GM21825 (cell line): ENCODE measurements around the gene ERCC4.
"Not testable (repeated sequence)": the region's sequence is repeated elsewhere in the genome, so short reads cannot be mapped to it uniquely, and the experiment has no call there.

ENCODE experiments used
- ATAC-seq: cut with Tn5 transposase; IDR thresholded peaks from one replicate; pipeline ENCODE4 v1.9.1; 2021; ENCODE audit warnings: mild to moderate bottlenecking, moderate library complexity; ENCODE audit not compliant: unreplicated experiment

Gene ERCC4

DNA sequence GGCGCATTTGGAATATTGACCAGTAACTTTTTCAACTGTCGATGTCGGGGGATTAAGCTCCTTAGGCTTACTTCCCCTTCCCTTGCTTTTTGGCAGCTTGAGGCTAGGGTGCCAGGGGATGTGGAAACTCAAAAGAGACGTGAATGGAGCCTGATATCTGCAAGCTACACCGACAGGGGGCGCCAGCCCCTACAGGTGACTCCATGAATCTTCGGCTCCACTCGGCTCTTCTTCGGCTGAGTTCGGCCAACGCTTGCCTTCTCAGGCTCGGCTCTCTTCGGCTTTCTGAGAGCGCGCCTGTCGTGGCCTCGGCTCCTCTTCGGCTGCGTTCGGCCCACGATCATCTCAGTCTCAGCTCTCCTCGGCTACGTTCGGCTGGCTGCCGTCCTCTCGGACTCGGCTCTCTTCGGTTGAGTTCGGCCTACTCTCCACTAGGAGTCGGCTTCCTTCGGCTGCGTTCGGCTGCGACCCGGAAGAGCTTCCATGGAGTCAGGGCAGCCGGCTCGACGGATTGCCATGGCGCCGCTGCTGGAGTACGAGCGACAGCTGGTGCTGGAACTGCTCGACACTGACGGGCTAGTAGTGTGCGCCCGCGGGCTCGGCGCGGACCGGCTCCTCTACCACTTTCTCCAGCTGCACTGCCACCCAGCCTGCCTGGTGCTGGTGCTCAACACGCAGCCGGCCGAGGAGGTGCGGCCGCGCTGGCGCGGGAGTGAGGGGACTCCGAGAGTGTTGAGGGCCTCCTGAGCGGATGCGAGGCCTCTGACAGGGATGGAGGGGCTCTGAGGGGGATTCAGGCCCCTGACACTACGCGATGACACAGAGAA lies at the start of gene ERCC4:
Gene ERCC4 (plus strand): TSS at position 472 of the 827 bp plus-strand sequence. CDS start 12 bp downstream, at position 484.
- peak; percentile 97 for ATAC-seq

DNA sequence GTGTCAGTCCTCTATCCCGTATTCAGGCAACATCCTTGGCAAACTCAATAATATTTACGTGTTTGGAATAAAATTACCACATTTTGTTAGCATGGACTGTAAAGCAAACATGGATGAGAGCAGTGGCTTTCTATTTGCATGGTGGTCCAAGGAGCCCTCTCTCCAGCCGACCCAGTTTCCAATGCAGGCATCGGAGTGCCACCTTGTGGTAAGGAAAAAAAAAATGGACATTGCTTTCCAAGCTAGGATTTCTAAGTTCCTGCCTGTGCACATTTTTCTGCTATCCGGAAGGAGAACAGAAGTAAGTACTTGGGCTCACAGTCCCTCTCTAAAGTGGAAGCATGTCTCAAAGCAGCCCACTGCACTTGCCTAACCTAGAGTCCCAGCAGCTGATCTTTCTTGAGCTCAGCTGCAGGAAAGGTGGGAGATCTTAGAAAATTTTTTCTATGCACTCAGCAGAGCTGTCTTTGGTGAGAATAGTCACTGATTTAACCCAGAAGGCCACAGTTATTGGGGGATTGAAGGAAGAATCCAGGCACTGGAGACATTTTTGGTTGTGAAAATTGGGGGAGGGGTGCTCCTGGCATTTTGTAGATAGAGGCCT lies 46.0 kb upstream of the ERCC4 start:
- ATAC-seq: no peak

DNA sequence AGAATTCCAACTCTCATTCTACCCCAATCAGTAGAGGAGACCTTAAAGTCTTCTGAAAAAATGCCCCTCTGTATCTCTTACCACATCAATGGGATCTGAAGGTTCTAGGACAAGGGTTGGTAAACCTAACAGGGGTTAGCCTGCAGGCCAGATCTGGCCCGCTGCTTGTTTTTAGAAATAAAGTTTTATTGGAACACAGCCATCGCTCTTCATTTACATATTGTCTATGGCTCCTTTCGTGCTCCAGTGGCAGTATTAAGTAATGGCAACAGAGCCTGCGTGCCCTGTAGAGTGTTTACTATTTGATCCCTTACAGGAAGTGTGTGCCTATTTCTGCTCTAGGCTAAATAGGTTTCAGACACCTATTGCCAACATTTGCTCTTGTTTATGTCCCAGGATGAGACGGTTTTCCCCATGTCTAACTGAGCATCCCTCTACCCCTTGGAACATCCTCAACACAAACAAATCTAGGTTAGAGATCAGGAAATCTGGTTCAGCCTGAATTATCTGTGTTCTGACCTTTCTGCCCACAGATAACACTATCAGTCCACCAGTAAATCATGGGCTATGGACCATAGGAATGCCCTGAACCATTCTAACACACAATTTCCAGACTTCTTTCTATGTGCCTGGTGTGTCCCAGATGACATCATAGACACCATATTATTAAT lies 44.2 kb upstream of the ERCC4 start:
- ATAC-seq: no peak

DNA sequence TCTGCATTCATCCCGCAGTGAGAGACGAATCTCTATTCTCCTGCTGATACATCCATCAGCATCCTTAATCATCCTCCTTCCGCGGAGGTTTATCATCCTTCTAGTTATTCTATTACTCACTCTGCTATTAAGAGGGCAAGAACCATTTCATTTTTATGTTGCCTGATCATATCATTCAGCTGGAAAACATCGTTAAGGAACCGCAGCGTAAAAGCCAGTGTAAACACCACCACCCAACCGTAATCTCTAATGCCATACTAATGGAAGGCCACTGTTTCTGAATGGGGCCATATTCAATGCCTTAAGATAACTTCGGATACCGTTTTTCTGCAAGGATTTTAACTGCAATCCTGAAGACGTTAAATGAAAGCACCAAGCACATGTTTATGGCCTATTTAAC lies 36.7 kb upstream of the ERCC4 start:
- no peak for ATAC-seq

DNA sequence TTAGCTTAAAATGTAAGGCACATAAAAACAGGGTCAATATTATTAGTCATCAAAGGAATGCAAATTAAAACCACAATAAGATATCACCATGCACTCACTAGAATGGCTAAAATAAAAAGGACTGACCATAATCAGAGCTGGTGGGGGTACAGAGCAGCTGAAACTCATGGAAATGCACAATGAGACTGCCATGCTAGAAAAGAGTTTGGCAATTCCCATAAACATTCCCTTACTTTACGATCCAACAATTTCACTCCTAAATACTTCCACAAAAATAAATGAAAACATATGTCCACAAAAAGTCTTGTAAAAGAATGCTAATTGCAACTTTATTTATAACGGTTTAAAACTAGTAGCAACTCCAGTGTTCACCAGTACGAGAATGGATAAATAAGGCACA lies 36.1 kb upstream of the ERCC4 start:
- no peak for ATAC-seq

DNA sequence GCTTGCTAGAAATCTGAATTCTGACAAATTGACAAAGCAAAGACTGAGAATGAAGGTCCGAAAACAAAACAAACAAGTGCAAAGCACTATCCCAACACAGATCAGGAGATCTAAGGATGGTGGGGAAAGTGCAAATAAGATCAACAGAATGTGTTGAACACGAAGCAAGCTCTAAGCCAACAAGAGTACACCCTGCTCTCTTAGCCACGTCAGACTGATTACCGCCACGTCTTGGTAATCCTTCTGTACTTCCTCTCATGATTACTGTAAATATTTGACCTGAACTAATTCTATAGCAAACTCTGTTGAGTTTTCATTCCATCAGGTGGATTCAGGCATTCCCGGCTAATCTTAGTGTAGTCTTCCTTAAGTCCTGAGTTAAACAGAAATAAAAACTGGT lies 34.3 kb upstream of the ERCC4 start:
- ATAC-seq: no peak

DNA sequence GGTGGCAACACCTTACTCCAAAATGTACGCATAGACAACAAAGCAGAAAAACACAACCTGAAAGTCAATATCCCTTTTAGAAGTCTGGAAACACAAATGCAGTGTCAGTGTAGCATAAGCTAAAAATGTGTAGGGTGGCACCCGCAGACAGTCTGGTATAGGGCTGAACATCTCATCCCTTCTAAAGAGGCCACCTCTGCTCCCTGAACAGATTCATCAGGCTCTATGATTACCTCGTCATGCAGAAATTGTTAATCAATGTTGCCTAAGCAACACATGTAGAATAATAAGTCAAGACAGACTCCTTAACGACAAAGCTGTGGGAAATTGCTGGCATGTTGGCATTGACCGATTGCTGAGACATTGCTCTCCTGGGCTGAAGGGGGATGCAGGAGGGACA lies 33.3 kb upstream of the ERCC4 start:
- ATAC-seq: no peak

DNA sequence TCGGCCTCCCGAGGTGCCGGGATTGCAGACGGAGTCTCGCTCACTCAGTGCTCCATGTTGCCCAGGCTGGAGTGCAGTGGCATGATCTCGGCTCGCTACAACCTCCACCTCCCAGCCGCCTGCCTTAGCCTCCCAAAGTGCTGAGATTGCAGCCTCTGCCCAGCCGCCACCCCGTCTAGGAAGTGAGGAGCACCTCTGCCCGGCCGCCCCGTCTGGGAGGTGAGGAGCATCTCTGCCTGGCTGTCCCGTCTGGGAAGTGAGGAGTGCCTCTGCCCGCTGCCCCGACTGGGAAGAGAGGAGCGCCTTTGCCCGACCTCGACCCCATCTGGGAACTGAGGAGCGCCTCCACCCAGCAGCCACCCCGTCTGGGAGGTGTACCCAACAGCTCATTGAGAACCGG lies 30.6 kb upstream of the ERCC4 start:
- ATAC-seq: not testable (repeated sequence)

DNA sequence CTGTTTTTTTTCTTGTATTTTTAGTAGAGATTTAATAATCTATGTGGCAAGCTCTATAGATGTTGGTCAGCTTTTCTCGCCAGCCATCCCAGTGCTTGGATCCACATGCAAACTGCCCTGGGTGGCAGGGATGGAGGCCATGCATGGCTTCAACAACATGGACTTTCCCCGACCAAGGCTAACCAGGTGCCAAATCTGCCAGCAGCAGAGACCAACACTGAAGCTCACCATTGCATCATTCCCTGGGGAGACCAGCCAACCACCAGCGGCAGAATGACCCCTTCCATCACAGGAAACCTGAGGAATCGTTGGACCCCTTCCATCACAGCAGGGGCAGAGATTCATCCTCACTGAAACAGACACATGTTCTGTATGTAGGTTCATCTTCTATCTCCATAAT lies 27.7 kb upstream of the ERCC4 start:
- ATAC-seq: no peak

DNA sequence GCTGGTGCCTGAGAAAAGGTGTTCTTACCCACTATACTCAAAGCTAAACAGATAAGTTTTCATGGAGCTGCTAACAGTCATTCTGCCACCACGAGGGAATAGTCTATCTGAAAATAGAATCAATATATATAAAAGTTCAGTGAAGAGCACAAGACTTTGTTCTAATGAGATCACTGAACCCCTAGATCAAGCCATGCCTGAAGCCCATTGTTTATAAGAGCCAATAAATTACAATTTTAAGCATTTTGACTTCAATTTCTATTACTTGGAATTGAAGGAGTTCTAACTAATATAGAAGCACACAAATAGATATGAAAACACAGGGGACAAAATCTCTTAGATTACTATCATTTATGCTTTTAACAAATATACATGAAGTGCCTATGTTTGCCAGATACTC lies 24.4 kb upstream of the ERCC4 start:
- no peak for ATAC-seq

DNA sequence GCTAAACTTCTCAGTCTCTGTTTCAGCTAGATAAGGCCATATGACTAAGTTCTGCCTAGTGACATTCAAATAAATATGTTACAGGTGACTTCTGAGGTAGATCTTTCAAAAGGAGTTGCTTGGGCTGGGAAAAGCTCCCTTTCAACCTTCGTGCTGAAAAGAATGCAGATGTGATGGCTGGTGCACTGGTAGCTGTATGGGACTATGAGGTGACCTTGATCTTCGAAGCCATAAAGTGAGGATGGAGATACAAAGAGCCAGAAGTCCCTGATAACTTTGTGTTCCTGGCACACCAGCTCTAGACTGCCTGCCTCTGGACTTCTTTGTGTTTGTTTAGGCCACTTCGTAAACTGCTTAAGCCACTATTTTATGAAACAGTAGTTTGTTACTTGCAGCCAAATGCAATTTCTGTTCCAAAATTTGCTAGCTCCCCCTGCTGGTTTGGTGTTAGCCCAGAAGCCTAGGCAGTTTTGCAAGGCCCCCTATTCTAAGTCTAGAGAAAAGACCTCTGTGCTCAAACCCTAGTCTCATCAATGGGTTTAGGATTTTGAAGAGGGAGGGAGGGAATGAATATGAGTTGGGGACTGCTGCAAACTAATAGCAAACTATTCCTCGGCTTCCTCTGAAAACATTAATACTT lies 23.3 kb upstream of the ERCC4 start:
- ATAC-seq: no peak

DNA sequence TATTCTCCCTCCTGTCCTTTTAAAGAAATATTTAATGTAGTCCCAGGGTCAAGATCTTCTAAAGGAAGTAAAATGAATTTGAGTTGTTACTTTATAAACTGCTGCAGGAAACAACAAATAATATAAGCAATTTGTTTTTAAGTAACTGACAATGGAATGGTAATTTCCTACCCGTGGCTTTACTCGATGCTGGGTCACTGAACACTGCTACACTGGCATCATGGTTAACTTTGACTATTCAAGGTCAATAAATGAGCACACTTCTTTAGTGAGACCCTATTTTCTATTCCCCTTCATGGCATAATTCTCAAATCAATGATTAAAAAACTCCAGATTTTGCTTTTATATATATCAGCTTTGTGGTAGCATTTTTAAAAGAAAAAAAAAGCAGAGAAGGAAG lies 22.1 kb upstream of the ERCC4 start:
- ATAC-seq: no peak

DNA sequence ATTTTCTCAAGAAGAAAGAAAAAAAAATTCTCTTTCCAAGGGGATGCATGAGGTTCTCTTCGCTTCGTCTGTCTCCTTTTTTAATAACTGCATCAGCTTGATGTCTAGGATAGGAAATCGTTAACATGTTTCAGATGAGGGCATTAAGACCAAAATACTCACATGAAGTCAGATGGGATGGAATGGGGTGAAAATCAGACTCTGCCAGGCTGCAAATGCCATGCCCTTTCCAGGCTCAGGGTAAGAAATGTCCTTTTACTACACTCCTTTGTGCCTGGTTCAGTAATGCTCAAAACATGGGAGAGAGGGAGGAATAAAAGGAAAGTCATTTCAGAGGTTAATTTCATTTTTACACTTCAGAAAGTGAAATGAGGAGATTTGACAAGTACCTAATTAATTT lies 21.7 kb upstream of the ERCC4 start:
- no peak for ATAC-seq

DNA sequence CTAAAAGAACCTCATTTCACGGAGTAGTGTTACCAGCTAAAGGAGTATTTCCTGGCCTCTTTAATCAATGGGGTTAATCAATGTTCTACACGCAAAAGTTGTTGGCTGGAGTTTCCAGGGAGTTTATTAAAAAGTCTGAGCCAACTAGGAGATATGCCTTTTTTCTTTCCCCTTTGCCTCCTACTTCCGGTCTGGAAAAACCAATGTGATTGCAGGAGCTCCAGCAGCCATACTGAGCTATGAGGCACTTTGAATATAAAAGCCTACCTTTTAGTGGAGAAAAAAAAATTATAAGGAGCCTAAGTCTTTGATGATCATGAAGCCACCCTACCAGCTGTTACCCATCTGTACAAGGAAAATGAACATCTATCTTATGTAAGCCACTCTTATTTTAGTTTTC lies 17.9 kb upstream of the ERCC4 start:
- no peak for ATAC-seq

DNA sequence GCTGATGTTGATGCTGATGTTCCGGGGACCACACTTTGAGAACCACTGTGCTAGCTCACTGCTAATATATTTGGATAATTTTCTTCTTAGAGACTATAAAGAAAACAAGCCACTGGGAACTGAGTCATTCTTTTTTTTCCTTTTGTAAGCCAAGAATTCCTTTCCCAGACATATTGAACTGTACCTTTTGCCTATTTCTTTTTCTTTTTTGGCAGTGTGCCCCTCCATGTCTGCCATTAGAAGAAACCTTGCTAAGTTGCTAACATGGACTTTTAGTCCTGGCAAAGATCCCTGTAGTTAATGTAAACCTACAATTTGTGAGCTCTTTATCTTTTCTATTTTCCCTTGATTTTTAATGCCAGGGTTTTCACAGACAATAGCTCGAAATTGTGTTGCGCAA lies 17.3 kb upstream of the ERCC4 start:
- no peak for ATAC-seq

DNA sequence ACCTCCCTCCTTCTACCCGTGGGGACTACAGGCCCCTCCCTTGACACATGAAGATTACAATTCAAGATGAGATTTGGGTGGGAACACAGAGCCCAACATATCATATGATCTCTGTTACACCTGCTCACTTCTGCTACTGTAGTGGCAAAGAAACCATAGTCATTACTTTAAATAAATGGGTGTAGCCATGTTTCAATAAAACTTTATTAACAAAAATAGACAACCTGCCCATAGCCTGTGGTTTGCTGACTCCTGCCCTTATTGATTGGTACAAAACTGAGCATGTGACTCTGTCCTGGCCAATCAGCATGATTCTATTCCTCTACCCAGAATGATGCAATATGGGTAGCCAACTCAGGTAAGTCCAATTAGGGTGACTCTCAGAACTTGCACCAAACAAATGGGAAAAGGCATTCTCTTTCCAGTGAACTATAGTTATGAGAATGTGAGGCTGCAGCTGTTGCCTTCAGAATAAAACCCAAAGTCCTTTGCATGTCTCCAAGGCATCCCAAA lies 15.7 kb upstream of the ERCC4 start:
- no peak for ATAC-seq

DNA sequence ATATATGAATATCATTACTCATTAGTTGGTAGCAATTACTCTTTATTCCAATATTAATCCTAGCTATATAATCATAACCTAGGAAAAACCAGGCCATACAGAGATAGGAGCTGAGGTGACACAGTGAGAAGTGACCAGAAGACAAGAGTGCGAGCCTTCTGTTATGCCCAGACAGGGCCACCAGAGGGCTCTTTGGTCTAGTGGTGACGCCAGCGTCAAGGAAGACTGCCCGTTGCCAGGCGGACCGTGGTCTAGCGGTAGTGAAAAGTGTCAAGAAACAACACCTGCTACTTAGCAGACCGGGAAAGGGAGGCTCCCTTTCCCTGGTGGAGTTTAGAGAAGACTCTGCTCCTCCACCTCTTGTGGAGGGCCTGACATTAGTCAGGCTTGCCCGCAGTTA lies 15.1 kb upstream of the ERCC4 start:
- not testable (repeated sequence) for ATAC-seq

DNA sequence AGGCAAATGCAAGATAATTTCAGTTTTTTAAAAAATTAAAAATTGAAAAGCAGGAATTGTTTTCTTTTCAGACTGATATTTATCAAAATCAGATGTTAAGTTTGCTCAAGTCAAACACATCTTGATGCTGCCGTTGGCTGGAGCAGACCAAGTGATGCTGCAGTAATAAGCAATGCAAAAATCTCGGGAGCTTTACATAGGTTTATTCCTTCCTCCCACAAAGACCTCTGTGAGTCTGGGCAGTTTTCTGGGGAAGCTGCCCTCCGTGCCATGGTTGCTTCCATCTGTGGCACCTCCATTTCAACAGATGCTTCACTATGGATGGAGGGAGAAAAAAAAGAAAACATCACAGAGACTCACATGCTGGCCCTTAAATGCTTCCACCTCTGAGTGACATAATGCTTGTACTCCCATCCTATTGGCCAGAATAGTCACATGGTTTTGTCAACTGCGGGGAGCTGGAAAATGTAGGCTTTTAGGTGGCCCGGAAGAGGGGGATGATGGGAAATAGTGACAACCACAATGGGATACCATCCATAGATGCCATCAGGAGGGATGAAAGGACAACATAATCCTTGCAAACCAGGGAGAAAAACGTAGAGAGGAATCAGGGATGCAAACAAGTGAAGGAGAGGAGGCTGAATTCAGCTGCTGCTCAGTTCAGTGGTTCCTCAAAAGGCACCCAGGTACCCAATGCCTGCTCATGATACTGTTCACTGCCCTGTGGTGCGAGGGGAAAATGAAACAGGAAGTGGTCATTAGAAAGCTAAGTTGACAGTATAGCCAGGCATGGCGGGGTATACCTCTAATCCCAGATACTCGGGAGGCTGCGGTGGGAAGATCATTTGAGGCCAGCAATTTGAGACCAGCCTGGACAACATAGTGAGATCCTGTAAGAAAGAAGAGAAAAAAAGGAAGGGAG lies 13.5 kb upstream of the ERCC4 start:
- ATAC-seq: no peak

DNA sequence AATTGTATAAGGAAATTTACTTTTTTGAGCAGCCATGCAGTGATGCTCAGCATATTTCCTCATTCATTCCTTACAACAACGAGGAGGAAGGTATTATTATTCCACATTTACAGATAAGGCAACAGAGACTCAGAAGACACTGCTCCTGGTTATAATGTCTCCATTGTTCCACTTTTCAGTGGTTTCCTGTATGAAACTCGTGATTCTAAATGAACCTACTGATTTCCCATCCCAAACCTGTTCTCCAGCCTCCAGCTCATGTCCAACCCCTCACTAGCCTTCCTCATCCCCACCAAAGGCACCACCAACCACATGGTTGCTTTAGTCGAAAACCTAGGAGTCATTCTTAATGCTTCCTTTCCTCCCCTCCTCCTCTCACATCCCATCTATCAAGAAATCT lies 12.5 kb upstream of the ERCC4 start:
- no peak for ATAC-seq

DNA sequence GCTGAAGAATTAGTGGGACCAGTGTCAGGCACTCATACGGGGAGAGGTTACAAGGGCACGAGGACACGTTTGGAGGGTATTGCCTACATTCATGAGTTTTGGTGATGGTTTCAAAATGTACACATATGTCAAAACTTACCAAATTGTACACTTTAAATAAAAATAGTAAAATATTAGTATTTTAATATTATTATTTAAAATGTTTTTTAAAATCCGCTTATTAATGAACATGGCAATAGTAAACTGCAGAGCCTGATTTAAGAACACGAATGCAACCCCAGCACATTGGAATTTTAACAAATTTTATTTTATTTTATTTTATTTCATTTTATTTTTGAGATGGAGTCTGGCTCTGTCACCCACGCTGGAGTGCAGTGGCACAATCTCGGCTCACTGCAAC lies 10.9 kb upstream of the ERCC4 start:
- ATAC-seq: no peak
